ENCODE results near the gene POM121C.
"Not testable (repeated sequence)": the region's sequence is repeated elsewhere in the genome, so short reads cannot be mapped to it uniquely, and the experiment has no call there.

The POM121C gene

DNA sequence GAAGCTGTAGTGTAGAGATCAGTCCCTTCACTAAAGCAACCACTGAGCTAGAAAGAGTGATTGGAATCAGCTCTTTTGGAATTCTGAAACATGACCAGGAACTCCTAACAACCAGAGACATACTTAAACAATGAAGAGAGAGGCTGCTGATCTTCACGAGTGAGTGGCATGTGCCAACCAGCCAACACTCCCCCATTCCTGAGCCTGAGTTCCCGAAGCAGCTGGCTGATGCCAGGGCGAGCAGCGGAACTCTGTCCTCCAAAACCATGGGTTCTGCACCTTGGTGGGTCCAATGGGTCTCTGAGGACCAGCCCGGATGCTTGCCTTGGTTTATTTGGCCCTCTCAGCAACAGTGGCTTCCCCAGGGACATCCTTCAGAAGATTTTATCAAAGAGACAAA lies 25.6 kb downstream of the POM121C start:
- not testable (repeated sequence) for DNase-seq (ENCODE audit: low read depth); H3K4me3 ChIP-seq (ENCODE audit: low read length)

DNA sequence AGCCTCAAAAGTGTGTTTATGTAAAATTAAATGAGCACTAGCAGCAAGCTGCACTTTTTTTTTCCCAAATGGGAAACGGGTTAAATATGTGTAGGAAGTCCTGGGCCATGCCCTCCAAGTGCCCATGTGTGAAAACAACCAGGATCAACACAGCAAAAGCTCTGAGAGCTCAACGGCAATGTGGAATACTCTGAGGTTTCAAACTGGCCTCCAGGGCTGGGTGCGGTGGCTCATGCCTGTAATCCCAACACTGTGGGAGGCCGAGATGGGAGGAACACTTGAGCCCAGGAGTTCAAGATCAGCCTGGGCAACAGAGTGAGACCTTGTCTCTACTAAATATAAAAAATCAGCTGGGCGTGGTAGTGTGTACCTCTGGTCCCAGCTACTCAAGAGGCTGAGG lies 28.1 kb downstream of the POM121C start:
- not testable (repeated sequence) for DNase-seq (ENCODE audit: low read depth); H3K4me3 ChIP-seq (ENCODE audit: low read length)

DNA sequence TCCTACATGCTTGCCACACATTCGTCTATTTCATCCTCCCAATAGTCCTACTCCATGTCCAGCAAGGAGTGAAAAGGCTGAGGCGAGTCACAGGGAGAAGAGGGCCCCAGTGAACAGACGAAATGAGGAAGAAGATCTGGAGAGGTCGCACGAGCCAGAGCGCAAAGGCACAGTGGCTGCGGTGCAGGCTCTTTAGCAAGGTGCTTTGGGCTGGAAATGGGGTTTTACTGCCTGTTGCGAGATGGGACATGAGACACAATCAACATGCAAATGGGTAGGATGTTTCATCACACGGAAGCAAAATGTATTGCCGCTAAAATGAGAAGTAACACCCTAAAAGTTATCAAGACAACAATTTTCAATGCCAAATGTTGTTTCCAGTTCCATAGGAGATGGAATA lies 29.7 kb downstream of the POM121C start:
- not testable (repeated sequence) for H3K4me3 ChIP-seq (ENCODE audit: low read length); DNase-seq (ENCODE audit: low read depth)

DNA sequence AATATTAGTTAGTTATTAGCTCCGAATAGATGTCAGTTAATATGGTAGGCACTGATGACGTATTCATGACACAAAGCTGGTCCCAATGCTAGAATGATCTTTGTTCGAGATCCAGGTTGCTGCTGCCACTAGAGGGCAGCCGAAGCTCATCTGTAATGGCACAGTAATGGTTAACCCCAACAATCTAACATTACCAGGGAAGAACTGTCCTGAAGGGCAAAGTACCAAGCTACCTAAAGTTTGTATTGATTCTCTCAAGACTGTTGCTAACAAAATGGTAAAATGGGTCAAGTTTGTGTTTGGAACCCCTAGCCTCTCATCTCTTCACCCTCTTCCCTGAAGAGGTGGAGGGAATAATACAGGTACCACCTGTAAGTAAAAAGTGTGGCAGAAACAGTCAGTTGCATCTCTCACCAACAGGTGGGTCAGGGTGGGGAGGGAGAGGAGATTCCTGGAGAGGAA lies 33.6 kb downstream of the POM121C start:
- DNase-seq (ENCODE audit: low read depth); H3K4me3 ChIP-seq (ENCODE audit: low read length): not testable (repeated sequence)
- TF ChIP-seq, protein P1, sequence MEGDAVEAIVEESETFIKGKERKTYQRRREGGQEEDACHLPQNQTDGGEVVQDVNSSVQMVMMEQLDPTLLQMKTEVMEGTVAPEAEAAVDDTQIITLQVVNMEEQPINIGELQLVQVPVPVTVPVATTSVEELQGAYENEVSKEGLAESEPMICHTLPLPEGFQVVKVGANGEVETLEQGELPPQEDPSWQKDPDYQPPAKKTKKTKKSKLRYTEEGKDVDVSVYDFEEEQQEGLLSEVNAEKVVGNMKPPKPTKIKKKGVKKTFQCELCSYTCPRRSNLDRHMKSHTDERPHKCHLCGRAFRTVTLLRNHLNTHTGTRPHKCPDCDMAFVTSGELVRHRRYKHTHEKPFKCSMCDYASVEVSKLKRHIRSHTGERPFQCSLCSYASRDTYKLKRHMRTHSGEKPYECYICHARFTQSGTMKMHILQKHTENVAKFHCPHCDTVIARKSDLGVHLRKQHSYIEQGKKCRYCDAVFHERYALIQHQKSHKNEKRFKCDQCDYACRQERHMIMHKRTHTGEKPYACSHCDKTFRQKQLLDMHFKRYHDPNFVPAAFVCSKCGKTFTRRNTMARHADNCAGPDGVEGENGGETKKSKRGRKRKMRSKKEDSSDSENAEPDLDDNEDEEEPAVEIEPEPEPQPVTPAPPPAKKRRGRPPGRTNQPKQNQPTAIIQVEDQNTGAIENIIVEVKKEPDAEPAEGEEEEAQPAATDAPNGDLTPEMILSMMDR (IDR thresholded peaks at IDR 0.05; ENCODE audit: insufficient read depth, low read depth, low read length, missing control alignments), result peak; percentile 41

DNA sequence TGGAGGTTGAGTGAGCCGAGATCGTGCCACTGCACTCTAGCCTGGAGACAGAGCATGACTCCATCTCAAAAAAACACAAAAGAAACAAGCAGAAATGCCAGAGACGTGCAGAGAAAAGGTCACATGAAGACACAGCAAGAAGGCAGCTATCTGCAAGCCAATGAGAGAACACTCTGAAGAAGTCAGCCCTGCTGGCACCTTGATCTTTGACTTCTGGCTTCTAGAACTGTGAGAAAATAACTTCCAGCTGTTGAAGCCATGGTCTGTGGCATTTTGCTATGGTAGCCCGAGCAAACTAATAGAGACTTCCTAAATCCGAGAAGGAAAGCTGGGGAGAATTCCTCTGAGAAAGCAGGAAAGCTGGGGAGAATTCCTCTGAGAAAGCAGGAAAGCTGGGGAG lies 36.2 kb downstream of the POM121C start:
- not testable (repeated sequence) for H3K4me3 ChIP-seq (ENCODE audit: low read length); DNase-seq (ENCODE audit: low read depth)

DNA sequence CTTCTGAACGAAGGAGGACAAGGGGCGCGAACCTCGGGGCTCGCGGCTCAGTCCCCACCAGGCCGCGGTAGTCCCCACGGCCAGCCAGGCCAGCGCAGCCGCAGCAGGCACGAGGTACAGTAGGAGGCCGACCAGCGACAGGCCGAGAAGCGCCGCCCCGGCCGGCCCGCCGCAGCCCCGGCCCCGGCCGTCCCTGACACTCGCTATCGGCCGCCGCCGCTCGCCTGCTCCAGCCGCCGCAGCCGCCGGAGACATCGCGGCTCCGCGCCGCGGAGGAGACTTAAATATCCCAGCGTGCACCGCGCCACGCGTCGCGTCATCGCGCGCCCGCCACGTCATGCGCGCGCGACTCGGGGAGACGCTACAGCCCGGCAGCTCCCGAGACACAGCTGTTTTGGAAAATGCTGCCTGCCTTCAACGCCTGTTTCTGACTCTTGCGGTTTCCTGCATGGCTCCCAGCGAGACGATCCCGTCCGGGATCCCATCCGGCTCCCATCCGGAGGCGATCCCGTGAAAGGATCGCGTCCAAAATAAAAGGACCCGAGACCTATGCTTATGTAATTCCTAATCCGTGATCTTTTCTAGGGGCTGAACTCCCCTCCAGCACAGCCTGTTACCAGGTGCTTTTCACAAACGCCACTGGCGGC lies 43.5 kb downstream of the POM121C start:
- peak; percentile 16 for DNase-seq (ENCODE audit: low read depth)
- H3K4me3 ChIP-seq (ENCODE audit: low read length), result peak overlapping the region; percentile 54

DNA sequence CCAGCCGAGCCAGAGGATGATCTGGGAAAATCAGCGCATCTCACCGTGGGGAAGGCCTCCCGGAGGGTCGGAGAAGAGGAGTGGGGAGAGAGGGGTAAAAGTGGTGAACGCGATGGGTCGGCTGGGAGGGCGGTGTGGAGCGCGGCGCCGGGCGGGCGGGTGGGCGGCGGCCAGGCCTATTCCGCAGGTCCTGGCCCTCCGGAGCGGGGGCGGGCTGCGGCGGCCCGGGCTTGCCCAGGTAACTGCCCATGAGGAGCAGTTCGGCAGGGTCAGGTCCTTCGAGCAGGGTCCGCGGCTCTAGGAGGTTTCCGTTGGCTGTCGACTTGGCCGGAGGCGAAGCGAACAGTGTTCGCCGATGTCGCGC lies 44.0 kb downstream of the POM121C start:
- DNase-seq (ENCODE audit: low read depth), result not testable (repeated sequence)
- H3K4me3 ChIP-seq (ENCODE audit: low read length), result peak overlapping the region; percentile 41

DNA sequence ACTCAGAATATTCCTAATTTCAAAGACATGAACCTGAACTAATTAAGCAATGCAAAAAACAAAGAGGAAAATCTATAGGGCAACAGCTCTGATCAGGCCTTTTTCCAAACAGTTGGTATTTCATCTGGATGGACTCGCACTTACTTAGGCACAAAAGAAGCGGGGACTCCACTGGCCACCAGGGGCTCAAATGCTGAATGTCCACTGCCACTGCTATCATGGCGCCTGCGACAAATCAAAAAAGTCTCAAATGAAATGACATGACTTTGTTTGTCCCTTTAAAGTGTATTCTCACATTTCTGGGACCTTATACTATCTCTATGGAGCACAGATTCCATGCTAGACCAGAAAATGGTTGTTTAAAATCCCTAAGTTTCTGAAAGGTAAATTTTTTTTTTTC lies 47.1 kb downstream of the POM121C start:
- DNase-seq (ENCODE audit: low read depth); H3K4me3 ChIP-seq (ENCODE audit: low read length): not testable (repeated sequence)

DNA sequence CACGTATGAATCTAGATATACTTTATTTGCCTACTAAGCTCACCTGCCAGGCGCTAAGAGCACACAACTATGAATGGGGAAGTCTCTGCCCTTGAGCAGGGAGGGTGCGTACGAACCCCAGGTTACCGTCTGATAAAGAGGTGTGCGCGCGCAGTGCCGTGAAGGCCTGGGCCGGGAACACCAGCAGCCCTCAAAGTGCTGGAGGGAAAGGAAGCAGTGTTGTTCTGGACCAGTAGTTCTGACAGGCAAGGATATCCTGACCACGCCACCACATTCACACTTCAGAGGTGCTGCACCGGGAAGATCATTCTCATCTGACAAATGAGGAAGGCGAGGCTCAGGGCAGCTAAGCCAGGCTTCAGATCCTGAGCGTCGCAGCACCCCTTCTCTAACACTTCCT lies 62.6 kb downstream of the POM121C start:
- not testable (repeated sequence) for H3K4me3 ChIP-seq (ENCODE audit: low read length); DNase-seq (ENCODE audit: low read depth)

DNA sequence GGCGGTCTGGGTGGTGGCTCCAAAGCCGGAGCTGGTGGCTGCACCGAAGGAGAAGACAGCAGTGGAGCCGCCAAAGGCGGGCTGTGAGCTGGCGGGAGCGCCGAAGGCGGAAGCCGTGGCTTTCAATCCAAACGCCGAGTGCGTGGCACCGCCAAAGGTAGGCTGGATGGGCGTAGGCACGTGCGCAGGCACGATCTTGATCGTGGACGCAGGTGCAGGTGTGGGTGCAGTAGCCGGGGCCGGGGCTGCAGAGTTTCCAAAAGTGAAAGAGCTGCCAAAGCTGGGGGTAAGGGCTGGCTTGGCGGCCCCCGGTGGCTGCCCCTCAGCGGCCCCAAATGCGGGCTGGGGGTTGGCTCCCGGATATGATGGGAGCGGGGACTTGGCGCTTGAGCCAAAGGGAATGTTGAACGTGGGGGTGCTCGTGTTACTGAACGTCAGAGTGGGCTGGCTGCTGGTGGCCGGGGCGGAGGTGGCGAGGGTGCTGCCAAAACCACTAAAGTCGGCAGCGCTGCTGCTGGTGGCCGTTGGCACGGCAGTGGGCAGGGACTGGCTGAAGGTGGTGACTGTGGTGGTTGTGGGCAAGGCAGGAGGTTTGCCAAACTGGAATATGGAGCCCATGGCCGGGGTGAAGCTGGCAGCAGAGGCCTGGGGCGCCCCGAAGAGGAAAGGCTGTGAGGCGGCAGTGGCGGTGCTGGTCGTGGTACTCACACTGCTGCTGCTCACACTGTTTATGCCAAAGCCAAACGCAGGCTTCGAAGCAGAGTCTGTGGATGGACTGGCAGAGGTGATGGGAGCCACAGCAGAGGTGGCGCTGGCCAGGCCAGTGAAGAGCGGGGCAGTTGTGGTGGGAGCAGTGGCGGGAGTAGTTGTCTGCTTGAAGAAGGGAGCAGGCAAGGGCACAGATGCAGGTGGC lies 64.0 kb downstream of the POM121C start:
- not testable (repeated sequence) for DNase-seq (ENCODE audit: low read depth); H3K4me3 ChIP-seq (ENCODE audit: low read length)

DNA sequence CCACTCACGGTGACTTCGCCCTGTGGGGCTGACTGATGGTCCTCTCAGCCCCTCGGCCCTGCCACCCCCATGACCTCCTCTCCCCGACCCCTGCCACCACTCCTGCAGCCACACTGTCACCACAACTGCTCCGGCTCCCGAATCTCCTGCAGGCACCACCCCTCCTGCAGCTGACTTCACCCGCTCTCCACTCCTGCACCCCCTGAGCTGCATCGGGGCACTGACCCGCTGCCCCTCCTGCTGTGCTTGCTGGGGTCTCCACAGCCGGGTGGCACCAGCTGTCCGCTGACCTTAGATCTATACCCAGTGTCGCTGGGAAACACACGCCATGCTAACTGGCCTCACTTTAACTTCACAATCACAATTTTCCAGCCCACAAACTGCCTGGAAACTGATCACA lies 65.9 kb downstream of the POM121C start:
- not testable (repeated sequence) for H3K4me3 ChIP-seq (ENCODE audit: low read length); DNase-seq (ENCODE audit: low read depth)

DNA sequence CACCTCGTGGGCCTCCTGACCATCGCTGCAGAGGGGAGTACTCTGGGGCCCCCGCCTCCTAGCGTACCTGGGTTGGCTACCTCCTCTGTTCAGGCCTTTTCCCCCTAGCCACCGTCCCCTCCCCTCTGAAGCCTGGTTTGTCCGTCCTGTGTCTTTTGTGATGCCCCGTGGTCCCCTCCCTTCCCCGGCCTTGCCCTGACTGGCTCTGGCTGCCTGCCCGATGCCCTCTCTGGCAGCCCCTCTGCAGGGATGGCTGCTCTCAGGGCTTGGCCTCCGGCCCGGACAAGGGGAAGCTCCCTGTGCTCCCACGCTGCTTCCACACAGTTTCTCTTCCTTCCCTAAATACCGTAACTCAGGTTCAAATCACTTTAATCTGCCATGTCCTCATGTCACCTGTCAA lies 66.4 kb downstream of the POM121C start:
- DNase-seq (ENCODE audit: low read depth); H3K4me3 ChIP-seq (ENCODE audit: low read length): not testable (repeated sequence)

DNA sequence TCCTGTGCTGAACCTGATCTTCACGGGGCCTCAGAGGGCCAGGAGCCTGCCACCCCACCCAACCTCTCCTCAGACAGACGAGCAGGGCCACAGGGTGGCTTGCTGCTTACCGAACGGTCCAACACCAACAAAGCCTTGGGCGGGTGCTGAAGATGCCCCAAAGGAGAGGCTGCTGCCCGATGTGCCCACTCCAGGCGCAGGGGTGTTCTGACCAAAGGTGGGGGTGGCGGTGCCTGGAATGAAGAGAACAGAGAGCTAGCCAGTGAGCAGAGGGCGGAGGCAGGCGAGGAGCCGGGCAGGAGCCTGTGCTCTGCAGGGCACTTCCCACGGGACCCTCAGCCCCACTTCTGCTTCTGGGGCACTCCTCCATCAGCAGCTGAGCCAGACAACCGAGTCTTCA lies 66.9 kb downstream of the POM121C start:
- not testable (repeated sequence) for DNase-seq (ENCODE audit: low read depth); H3K4me3 ChIP-seq (ENCODE audit: low read length)

DNA sequence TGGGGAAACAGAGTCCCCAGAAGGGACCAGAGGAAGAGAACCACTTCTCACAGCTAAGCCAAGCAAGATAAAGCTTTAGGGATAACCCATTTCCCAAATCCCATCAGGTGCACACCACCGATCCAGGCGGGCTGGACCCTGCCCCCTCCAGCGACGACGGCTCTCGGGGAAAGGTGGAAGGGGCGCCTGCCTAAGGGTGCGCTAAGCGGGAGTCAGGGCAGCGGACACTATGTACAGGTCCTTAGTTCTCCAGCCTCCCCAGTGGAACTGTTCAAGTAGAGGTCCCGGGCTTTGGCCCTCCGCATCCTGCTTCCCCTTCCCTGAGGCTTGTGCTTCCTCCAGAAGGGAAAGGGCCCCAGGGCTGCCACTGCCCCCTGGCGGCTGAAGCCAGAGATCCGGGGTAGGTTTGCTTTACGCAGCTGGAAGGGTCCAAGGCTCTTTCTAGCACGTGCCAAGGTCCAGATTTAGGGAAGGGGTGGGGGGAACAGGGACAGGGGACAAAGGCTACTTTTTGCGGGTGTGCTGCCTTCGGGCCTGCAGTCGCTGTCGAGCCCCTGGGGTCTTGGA lies 67.7 kb downstream of the POM121C start:
- not testable (repeated sequence) for DNase-seq (ENCODE audit: low read depth); H3K4me3 ChIP-seq (ENCODE audit: low read length)

DNA sequence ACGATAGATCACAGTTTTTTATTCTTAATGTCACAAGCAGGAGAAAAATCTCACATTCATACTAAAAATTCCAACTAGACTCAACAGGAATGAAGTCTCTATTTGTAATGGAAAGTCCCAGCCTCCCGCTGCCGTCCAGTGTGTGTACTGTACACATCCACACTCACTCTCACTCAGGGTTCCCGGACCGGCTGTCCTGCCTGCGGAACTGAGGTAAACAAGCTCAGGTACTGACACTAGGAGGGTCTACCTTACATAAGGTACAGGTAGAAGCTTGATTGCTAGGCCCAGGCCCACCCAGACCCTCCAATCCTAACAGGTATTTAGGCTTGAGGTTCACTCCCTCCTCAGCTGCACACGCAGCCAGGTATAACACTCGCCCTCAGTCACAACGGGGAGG lies 69.3 kb downstream of the POM121C start:
- not testable (repeated sequence) for DNase-seq (ENCODE audit: low read depth); H3K4me3 ChIP-seq (ENCODE audit: low read length)

DNA sequence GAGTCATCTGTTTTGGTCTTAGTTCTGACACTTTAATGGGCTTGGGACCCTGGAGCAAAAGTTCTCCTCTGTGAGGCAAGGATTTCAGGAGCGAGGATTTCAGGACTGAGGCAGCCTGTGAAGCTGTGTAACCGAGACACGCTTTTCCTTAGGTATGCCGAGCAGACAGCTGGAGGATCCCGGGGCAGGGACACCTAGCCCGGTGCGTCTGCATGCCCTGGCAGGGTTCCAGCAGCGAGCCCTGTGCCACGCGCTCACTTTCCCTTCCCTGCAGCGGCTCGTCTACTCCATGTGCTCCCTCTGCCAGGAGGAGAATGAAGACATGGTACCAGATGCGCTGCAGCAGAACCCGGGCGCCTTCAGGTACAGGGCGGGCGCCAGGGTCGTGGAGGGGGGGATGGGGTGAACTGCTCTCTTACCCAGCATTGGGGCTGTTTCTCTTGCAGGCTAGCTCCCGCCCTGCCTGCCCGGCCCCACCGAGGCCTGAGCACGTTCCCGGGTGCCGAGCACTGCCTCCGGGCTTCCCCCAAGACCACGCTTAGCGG lies 70.2 kb downstream of the POM121C start:
- H3K4me3 ChIP-seq (ENCODE audit: low read length); DNase-seq (ENCODE audit: low read depth): not testable (repeated sequence)

DNA sequence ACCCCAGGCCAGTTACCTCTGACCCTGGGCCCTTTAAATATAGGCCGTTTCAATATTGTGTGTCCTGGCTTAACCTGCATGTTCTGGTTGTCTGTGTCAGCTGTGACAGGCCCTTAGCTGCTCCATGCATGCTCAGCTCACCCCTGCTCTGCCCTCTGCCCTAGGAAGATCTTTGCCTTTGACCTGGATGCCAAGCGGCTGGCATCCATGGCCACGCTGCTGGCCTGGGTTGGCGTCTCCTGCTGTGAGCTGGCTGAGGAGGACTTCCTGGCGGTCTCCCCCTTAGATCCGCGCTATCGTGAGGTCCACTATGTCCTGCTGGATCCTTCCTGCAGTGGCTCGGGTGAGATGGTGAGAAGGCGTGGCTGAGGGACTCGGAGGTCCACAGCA lies 70.7 kb downstream of the POM121C start:
- not testable (repeated sequence) for H3K4me3 ChIP-seq (ENCODE audit: low read length); DNase-seq (ENCODE audit: low read depth)

DNA sequence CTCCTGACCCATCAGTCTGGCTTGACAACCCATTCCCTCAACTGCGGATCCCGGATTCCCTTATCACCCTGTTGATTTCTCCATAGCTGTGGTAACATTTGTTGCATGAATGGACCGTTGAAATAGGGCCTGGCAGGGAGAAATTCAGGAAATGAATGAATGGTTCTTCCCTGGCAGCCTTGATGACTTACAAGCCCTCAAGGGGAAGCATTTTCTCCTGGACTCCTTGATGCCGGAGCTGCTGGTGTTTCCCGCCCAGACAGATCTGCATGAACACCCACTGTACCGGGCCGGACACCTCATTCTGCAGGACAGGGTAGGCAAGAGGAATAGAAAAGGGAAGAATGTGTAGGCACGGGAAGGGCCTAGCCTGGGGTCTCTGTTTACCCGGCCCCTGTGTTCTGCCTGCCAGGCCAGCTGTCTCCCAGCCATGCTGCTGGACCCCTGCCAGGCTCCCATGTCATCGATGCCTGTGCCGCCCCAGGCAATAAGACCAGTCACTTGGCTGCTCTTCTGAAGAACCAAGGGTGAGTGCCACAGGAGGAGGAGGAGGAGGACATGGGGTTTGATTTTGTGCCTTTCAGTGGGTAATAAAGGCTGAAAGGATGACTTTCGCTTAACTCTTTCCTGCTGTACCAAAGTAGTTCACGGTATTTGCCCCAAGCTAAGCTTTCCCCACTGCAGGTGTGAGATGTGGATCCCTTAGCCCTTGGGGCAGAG lies 71.2 kb downstream of the POM121C start:
- peak; percentile 50 for DNase-seq (ENCODE audit: low read depth)
- not testable (repeated sequence) for H3K4me3 ChIP-seq (ENCODE audit: low read length)
